ENCODE results near the gene RBM44.

RBM44 gene

DNA sequence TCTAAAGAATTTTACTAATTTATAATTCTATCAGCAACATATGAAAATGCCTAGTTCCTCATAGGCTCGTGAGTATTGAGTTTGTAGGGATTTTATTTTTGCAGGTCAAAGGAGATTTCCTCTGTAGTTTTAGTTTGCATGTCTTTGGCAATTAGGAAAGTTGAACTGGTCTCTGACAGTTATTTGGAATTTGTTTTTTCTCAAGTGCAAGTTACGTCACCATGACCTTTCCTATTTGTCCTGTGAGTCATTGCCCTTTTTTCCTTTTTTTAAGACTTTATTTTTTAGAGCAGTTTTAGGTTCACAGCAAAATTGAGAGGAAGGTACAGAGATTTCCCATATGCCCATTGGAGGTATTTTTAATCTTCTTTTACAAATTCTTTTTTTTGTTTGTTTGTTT lies 89.8 kb downstream of the RBM44 start:
- TF ChIP-seq, protein P1, sequence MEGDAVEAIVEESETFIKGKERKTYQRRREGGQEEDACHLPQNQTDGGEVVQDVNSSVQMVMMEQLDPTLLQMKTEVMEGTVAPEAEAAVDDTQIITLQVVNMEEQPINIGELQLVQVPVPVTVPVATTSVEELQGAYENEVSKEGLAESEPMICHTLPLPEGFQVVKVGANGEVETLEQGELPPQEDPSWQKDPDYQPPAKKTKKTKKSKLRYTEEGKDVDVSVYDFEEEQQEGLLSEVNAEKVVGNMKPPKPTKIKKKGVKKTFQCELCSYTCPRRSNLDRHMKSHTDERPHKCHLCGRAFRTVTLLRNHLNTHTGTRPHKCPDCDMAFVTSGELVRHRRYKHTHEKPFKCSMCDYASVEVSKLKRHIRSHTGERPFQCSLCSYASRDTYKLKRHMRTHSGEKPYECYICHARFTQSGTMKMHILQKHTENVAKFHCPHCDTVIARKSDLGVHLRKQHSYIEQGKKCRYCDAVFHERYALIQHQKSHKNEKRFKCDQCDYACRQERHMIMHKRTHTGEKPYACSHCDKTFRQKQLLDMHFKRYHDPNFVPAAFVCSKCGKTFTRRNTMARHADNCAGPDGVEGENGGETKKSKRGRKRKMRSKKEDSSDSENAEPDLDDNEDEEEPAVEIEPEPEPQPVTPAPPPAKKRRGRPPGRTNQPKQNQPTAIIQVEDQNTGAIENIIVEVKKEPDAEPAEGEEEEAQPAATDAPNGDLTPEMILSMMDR (IDR thresholded peaks at IDR 0.05) = no peak
- no peak for DNase-seq (ENCODE audit: low spot score)
- no peak overlapping the region for H3K4me3 ChIP-seq
- H3K27ac ChIP-seq = peak overlapping the region; percentile 87 to 92

- TF ChIP-seq, protein P1 (IDR thresholded peaks at IDR 0.05) = no peak
- Histone ChIP-seq H3K4me3 (no peak overlapping the region), H3K27ac (peak overlapping the region; percentile 86 to 87)
- DNase-seq (ENCODE audit: low spot score) = no peak
These were observed 90.4 kb downstream of the RBM44 start for GRCh38 chr2:237889016-237889415.

GRCh38 chr2:237889811-237890210 lies 91.2 kb downstream of the RBM44 start:
- no peak for DNase-seq (ENCODE audit: low spot score)
- H3K27ac ChIP-seq = peak overlapping the region; percentile 86 to 87
- TF ChIP-seq, protein P1 (IDR thresholded peaks at IDR 0.05) = no peak
- H3K4me3 ChIP-seq = no peak overlapping the region
